Measurements from ENCODE around the gene EYA2.

The EYA2 gene

GRCh38 chr20:46991168-46991567 is 96.5 kb downstream of the EYA2 start:
- H3K27ac ChIP-seq = no peak overlapping the region
- no peak for TF ChIP-seq CTCF (IDR thresholded peaks at IDR 0.05)
- intact Hi-C loops (cut with DNase I; ENCODE audit: low total_unique reads) = no loop called here

GRCh38 chr20:46991880-46992639 is 97.4 kb downstream of the EYA2 start:
- H3K4me1 ChIP-seq = no peaks in the 10 kb centered on the region
- intact Hi-C loops (cut with DNase I; ENCODE audit: low total_unique reads) = no loop called here
- H3K27ac ChIP-seq = no peak overlapping the region
- H3K27me3 ChIP-seq = peaks cover 0 to 18% of the 10 kb centered on the region in 2 donors
- H3K9me3 ChIP-seq = no peaks in the 10 kb centered on the region
- no peaks in the 10 kb centered on the region for H3K36me3 ChIP-seq
- no peak for DNase-seq
- TF ChIP-seq CTCF (IDR thresholded peaks at IDR 0.05) = no peak
- no peak overlapping the region for H3K4me3 ChIP-seq

More at GRCh38 chr20:46991168-46991567, 96.5 kb downstream of the EYA2 start:
- Histone ChIP-seq H3K9me3 (no peaks in the 10 kb centered on the region), H3K4me1 (no peaks in the 10 kb centered on the region), H3K36me3 (no peaks in the 10 kb centered on the region), H3K27me3 (peaks cover 0 to 17% of the 10 kb centered on the region in 2 donors), H3K4me3 (no peak overlapping the region)
- no peak for DNase-seq

DNA sequence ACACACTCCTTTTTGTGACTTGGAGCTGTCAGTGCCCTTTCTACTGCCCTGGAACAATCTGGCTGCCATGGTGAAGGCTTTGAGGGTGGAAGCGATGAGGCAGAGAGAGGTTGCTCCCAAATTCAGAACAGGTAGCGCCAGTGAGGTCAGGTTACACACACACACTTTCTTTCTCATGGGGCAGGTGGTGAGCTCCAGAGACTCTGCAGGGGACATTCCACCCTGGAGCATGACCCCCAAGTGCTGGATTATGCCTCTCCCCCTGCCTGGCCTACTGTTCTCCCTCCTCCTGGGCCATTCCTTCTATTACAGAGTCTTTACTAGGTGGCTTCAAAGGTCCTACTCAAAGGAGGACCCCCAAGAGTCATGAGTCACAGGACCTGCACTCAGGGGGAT is 98.0 kb downstream of the EYA2 start:
- DNase-seq = no peak
- H3K4me3 ChIP-seq = no peak overlapping the region
- intact Hi-C loops (cut with DNase I; ENCODE audit: low total_unique reads) = no loop called here
- TF ChIP-seq CTCF (IDR thresholded peaks at IDR 0.05) = no peak
- H3K36me3 ChIP-seq = no peaks in the 10 kb centered on the region
- no peaks in the 10 kb centered on the region for H3K9me3 ChIP-seq
- peaks cover 0 to 23% of the 10 kb centered on the region in 2 donors for H3K27me3 ChIP-seq
- H3K4me1 ChIP-seq = no peaks in the 10 kb centered on the region
- no peak overlapping the region for H3K27ac ChIP-seq

DNA sequence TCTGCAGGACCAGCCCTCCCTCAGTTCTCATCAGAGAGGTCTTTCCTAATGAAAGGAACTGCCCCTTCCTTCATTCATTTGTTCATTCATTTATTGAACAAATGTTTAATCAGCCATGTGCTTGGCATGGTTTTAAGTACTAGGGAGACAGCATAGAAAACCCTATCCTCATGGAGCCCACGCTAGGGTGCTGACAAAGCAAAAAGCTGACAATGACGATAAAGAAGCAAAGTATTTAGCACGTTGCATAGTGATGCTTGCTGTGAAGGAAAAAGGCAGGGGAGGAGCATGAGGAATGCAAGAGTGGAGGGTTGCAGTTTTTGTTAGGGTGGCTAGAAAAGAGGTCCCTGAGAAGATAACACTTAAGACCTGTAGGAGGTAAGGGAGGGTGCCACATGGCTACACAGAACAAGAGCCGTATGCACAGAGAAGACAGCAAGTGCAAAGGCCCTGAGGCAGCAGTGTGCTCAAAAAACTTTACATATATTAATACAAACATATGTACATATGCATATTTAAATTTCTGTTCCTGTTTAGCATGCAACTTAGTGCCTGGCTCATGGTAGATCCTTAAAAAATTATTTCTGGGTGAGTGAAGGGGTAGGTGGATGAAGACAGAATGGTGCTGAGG is 98.9 kb downstream of the EYA2 start:
- DNase-seq = no peak
- Histone ChIP-seq H3K4me1 (no peaks in the 10 kb centered on the region), H3K4me3 (no peak overlapping the region), H3K27ac (no peak overlapping the region), H3K9me3 (no peaks in the 10 kb centered on the region), H3K36me3 (no peaks in the 10 kb centered on the region), H3K27me3 (peaks cover 0 to 27% of the 10 kb centered on the region in 2 donors)
- intact Hi-C loops (cut with DNase I; ENCODE audit: low total_unique reads) = no loop called here
- TF ChIP-seq CTCF (IDR thresholded peaks at IDR 0.05) = no peak

GRCh38 chr20:46994341-46994740 is 99.7 kb downstream of the EYA2 start:
- peaks cover 0 to 27% of the 10 kb centered on the region in 2 donors for H3K27me3 ChIP-seq
- no peak overlapping the region for H3K27ac ChIP-seq
- no peak overlapping the region for H3K4me3 ChIP-seq
- no peaks in the 10 kb centered on the region for H3K9me3 ChIP-seq
- no peaks in the 10 kb centered on the region for H3K4me1 ChIP-seq
- TF ChIP-seq CTCF (IDR thresholded peaks at IDR 0.05) = no peak
- H3K36me3 ChIP-seq = no peaks in the 10 kb centered on the region
- DNase-seq = no peak
- intact Hi-C loops (cut with DNase I; ENCODE audit: low total_unique reads) = no loop called here

Measured in tibial artery (tissue), 4 donors.